KBM-7 (cell line): ENCODE data around the gene UBE2Q1.

Source experiments
- DNase-seq: peaks from one replicate; pipeline ENCODE4 v3.0.0-alpha.2; 2015
- in situ Hi-C: fragments of 300-500 bp; cut with MboI; formaldehyde crosslinking; loops from 2 replicates; pipeline ENCODE4 v1.14.3; 2020; ENCODE audit warnings: low sequenced_read_pairs, low pct_unique_long_range_greater_than_20kb, mixed read lengths

UBE2Q1 gene

GRCh38 chr1:154521695-154522094 lies 36.8 kb downstream of the UBE2Q1 start:
- in situ Hi-C loops, result no loop called here
- no peak for DNase-seq

DNA sequence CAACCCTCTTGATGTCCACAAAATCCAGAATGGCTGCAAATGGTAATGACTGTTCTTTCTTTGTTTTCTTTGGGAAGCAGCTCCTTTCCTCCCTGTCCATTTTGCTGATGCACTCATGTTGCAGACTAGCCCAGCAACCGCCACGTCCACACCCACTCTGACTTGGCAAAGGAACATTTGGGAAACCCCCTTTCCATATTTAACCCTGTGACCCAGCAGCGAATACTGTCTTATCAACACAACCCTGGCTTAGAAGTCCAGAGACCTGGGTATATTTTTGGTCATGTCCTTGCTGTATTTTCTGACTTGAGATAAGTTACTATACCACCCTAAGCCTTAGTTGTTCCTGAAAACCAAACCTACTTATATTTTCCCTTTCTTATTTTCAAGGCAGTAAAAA lies 38.1 kb downstream of the UBE2Q1 start:
- DNase-seq, result no peak
- in situ Hi-C loops, result no loop called here

DNA sequence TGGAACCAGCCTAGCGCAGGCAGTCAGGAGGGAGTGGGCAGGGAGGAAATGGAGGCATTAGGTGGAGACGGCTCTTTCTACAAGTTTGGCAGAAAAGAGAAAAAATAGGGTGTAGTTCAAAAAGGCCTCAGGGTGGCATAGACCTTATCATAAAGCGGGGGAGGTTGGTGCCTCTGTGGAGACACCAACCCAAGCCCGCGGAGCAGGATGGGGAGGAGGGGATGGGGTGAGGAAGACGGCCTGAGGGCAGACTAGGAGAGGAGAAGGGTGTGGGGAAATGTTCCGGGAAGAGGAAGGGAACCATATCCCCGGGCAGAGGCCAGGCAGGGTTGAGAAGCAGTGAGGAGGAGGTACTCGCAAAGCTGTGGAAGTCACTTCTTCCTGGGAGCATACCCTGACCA lies 38.9 kb downstream of the UBE2Q1 start:
- in situ Hi-C loops, result no loop called here
- no peak for DNase-seq

DNA sequence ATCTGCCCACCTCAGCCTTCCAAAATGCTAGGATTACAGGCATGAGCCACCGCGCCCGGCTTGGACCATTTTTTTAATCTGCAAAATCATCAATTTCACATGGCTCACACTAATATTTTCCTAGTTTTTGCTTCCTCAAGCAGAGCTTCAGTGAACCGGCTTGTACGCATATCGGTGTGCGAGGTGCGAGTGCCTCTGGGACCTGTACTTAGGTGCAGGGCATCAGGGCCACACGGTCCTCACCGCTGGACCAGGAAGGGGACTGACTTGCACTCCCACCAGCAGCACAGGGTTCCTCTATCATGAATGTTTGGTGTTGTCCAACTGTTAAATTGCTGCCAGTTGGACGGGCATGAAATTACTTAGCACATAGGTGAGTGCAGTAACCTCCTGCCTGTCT lies 40.8 kb downstream of the UBE2Q1 start:
- no peak for DNase-seq
- in situ Hi-C loops, result no loop called here

DNA sequence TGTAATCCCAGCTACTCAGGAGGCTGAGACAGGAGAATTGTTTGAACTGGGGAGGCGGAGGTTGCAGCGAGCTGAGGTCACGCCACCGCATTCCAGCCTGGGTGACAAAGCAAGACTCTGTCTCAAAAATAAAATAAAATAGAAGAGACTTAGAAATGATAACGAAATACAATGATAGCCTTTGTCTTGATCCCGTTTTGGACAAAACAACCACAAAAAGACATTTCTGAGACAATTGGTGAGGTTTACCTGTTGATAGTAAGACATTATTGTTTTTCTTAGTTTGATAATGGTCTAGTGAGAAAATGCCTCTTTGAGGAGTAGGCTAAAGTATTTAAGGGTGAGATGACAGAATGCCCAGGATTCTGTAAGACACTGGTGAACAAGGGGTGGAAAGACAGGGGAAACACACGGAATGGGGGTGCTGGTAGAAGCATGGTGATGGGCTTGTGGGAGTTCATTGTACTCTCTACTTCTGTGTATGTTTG lies 44.4 kb downstream of the UBE2Q1 start:
- in situ Hi-C loops, result no loop called here
- no peak for DNase-seq

- in situ Hi-C loops, result no loop called here
- DNase-seq, result no peak
These were observed 45.7 kb downstream of the UBE2Q1 start for GRCh38 chr1:154512760-154513159.

GRCh38 chr1:154503898-154504297 lies 54.6 kb downstream of the UBE2Q1 start:
- DNase-seq, result no peak

GRCh38 chr1:154502744-154503115 lies 55.7 kb downstream of the UBE2Q1 start:
- DNase-seq, result no peak
- in situ Hi-C loops, result no loop called here

More at GRCh38 chr1:154503898-154504297, 54.6 kb downstream of the UBE2Q1 start:
- in situ Hi-C loops, result no loop called here

- in situ Hi-C loops, result no loop called here
- DNase-seq, result no peak
These were observed 56.3 kb downstream of the UBE2Q1 start, which contains the start of the genes SHE and TDRD10 for GRCh38 chr1:154502066-154502743. TSS of gene SHE (minus strand) at chr1:154502412. CDS start at chr1:154502026, 386 bp downstream. TSS of gene TDRD10 (plus strand) at chr1:154502219. CDS start at chr1:154506904, 4,685 bp downstream.

- in situ Hi-C loops, result no loop called here
These were observed 56.9 kb downstream of the UBE2Q1 start for GRCh38 chr1:154501423-154502065.

GRCh38 chr1:154500533-154500932 lies 57.9 kb downstream of the UBE2Q1 start:
- DNase-seq, result no peak
- in situ Hi-C loops, result no loop called here

More at GRCh38 chr1:154501423-154502065, 56.9 kb downstream of the UBE2Q1 start:
- DNase-seq, result peak; percentile 20

GRCh38 chr1:154499446-154499845 lies 59.0 kb downstream of the UBE2Q1 start:
- in situ Hi-C loops, result no loop called here
- DNase-seq, result no peak
